Epidermal melanocyte (primary cell): ENCODE data around the gene PLXNA4.

ENCODE experiments used
- DNase-seq: peaks from one replicate; pipeline ENCODE4 v3.0.0; 2011; ENCODE audit warnings: low spot score; ENCODE audit not compliant: insufficient read length

Gene PLXNA4

DNA sequence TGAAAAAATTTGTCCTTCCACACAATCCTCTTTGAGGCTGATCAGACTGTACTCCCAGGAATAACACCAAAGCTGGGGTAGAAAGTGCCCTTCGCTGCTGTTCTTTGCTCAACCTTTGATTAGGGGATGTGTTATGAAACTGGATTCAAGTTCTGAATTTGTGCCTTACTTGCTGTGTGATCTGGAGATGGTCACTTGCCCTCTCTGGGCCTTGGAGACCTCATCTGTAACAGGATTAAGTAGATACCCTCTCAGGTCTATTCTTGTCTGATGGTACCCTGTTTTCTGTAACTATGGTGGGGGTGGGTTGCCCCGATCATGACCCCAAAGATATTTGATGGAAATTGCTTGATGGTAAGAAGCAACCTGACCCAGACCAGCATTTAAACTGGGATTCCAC, 368.5 kb downstream of the PLXNA4 start:
- DNase-seq, result no peak

GRCh38 chr7:132207211-132207610, 369.1 kb downstream of the PLXNA4 start:
- DNase-seq, result no peak

GRCh38 chr7:132206594-132206993, 369.7 kb downstream of the PLXNA4 start:
- DNase-seq, result no peak

- no peak for DNase-seq
Measured at GRCh38 chr7:132205509-132205908, 370.8 kb downstream of the PLXNA4 start.

DNA sequence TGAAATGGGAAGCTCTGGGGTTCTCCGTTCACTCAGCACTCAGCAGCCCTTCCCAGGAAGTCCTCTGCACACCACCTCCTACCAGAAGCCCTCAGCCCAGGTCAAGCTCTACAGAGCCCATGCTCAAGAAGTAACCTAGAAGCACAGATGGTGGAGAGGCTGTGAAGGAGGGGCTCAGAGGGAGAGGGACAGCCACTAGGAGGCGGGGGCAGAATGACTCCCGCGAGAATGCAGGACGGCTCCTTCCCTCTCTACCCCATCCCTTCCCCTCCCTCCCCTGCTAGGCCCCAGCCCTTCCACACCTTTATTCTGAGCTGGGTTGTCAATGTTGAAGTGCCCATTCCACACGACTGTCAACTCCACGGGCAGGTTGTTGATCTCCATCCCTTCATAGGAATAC, 373.2 kb downstream of the PLXNA4 start:
- DNase-seq, result no peak

- no peak for DNase-seq
Measured at GRCh38 chr7:132202541-132202940, 373.7 kb downstream of the PLXNA4 start.

DNA sequence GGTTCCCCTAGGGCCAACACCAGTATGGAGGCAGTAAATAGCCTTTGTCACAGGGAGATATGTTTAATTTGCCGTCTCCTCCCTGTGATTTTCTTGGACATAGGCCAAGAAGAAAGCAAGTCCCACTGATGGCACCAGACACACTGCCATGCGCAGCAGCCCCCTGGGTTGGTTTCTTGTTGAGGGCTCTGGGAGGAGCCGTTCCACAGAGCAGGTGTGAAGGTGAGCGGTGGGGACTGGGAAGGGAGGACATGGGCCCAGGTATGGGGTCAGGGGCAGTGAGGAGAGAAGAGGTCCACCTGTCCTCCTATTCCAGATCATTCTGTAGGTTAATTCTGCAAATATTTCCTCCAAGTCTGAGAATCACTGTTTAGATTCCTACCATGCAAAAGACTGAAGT, 376.1 kb downstream of the PLXNA4 start:
- DNase-seq, result no peak

GRCh38 chr7:132199626-132200025, 376.6 kb downstream of the PLXNA4 start:
- no peak for DNase-seq

- DNase-seq, result no peak
Measured at GRCh38 chr7:132197772-132198171, 378.5 kb downstream of the PLXNA4 start.

- DNase-seq, result no peak
Measured at GRCh38 chr7:132193898-132194297, 382.4 kb downstream of the PLXNA4 start.

DNA sequence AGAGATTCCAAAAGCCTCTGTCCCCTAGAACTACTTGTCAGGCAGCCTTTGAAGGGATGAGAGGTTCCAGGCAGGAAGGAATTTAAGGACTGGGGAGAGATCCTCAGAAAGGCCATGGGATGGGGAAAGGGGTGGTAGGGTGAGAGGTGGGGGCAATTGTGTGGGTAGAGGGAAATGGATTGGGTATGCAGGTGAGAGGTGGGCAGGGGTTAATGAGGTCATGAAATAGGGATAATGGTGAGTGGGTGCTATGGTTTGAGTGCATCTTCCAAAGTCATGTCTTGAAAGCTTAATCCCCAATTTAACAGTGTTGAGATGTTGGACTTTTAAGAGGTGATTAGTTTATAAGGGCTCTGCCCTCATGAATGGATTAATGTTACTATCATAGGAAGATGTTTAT, 383.5 kb downstream of the PLXNA4 start:
- no peak for DNase-seq

GRCh38 chr7:132191418-132191817, 384.9 kb downstream of the PLXNA4 start:
- no peak for DNase-seq

DNA sequence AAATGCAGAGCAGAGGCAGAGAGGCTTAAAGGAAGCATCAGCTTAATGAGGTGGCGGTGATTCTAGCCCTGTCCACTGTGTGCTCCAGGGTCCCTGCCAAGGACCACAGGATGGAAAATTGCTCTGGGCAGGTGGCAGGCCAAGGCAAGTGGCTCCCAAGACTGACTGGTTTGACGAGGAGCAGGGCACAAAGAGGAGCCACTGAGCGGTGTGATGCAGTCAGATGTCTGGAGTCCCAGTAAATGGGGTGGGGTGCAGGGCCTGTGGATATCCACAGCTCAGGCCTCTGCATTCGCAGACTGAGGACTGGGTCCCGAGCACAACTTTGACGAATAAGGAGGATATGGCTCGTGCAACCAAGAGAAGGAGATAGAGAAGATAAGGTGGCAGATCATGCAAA, 385.6 kb downstream of the PLXNA4 start:
- no peak for DNase-seq

DNA sequence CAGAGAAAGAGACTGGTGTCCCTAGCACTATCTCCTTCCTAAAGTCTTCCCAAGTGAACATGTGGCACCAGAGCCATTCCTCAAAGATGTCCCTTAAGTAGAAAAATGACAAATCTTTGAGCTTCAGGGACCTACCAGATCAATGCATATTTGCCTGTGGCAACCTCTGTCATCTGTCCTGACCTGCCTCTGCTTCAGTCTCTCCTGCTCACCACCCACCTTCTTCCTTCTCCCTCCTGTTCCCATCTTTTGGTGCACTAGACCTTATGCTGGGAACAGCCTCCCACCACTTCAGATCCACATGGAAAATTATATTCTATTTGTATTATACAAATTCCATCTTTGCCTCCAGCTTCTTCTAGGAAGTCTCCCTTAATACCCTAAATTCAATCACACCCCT, 386.4 kb downstream of the PLXNA4 start:
- no peak for DNase-seq

GRCh38 chr7:132187869-132188789, 388.1 kb downstream of the PLXNA4 start:
- no peak for DNase-seq

GRCh38 chr7:132187391-132187790, 388.9 kb downstream of the PLXNA4 start:
- no peak for DNase-seq

DNA sequence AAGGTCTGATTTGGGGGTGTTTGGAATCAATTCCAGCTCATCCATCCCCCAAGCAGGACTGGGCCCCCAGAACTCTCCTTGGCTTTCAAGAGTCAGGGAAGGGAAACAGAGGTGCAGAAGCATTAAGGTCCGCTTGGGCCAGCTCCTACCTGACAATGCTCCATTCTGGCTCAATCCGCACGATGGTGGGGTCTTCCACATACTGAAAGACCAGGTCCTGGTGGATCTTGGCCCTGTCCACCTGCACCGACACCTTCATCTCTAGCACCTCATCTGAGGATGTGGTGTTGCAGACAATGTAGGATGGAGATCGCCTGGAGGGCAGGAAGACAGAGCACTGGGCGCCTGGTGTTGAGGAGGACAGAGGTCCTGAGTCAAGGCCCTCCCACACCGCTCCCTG, 391.1 kb downstream of the PLXNA4 start:
- DNase-seq, result no peak

GRCh38 chr7:132183781-132184380, 392.4 kb downstream of the PLXNA4 start:
- no peak for DNase-seq

DNA sequence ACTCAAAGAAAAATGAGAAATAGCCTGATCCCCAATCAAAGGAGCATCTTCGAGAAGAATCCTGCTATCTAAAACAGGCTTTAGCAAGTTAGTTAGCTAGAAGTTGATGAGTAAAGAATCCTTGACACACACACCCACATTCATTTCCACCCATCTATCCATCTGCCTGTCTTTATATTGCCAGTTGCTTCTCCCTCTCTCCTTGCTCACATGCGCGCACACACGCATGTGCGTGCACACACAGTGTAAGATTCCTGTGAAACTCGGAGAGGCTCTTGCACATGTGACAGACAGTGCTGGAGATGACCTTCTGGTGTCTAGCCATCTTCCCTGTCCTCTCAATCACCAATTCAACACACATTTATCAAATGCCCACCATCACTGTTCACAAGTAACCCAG, 393.3 kb downstream of the PLXNA4 start:
- DNase-seq, result no peak

DNA sequence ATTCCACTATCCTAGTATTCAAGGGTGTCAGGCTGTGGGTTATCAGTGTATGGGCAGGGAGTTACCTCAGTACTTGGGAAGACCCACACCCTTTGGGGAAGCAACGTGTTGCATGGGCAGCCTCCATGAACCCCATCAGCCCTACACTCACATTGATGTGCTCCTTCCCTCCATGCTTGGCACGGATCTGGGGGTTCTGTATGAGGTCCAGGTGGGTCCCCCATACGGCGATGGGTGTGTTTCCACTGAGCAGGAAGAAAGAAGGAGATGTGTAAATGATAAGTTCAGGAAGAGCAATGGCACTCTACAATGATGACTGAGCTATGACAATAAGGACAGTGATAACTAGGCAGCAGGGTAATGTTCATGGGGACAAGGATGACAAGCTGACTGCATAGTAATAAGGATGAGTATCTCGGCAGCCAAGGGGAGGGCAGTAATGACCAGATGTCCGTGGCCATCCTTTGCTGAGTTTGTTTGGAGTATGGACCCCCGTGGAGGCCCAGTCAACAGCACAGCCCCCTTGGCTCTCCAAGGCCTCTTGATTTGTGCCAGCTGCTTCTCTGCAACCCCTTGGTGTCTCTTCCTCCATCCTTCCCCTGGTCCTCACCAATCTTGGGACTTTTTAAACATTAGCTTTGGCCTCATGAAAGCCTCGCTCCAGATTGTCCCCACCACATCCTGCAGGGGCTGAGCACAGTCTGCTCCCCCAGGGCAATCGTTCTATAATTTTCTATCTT, 394.2 kb downstream of the PLXNA4 start:
- DNase-seq, result no peak

DNA sequence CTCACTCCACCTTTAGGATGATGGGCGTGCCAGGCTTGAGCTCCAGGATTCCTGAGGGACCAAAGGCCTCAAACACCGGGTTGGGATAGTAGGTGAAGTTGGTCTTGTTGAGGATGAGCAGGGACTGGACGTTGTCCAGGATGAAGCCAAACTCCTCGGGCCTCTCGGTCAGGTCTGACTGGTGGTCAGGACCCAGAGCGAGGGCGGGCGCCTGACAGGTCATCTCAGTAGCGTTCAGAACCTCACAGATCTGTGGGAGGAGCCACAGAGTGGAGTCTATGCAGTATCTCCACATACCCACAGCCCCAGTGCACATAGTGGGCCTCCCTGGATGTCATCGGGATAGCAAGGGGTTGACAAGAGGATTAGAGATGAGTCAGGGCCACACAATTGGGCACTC, 394.9 kb downstream of the PLXNA4 start:
- no peak for DNase-seq

DNA sequence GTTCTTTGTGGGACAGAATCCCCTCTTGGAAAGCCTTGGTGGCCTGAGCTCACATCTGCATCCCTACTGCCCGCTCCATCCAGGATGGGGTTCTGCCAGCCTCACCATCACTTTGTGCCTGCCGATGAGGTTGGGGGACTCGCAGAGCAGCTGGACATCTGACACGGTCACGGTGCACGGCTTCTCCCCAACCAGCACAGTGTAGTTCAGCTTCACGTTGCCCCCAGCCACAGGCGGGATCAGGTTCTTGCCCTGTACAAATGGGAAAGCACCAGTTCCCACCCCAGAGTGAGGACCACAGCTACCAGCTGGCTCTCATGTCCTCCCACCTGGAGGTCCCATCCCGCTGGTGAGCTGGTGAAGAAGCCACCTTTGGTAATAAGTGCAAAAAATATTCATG, 395.8 kb downstream of the PLXNA4 start:
- DNase-seq, result no peak
